Muscle layer of colon (tissue), 2 donors: Measurements from ENCODE around the gene CIB4.
A peak's percentile ranks its signal among the peaks of the same experiment; 100 is the strongest.

Experiments used
- H3K27ac ChIP-seq: one replicate; pipeline ENCODE4 v1.7.0; 2013; ENCODE audit warnings: low read depth, mild to moderate bottlenecking, low read length, moderate library complexity
- H3K27me3 ChIP-seq, 2 donors: one replicate each; pipeline ENCODE4 v1.7.0; 2013; ENCODE audit warnings: low read length in 2 of 2, mild to moderate bottlenecking in 2 of 2; ENCODE audit not compliant: insufficient read depth in 2 of 2, control insufficient read depth in 1 of 2
- H3K36me3 ChIP-seq: one replicate; pipeline ENCODE4 v1.7.0; 2013; ENCODE audit warnings: mild to moderate bottlenecking, low read length; ENCODE audit not compliant: insufficient read depth
- H3K4me1 ChIP-seq: one replicate; pipeline ENCODE4 v1.7.0; 2013; ENCODE audit warnings: mild to moderate bottlenecking, low read length; ENCODE audit not compliant: insufficient read depth
- H3K4me3 ChIP-seq, 2 donors: one replicate each; pipeline ENCODE4 v1.7.0; 2013; ENCODE audit warnings: low read length in 2 of 2, low read depth in 1 of 2, mild to moderate bottlenecking in 1 of 2, moderate library complexity in 1 of 2
- H3K9ac ChIP-seq: one replicate; pipeline ENCODE4 v1.7.0; 2013; ENCODE audit warnings: low read length
- H3K9me3 ChIP-seq: one replicate; pipeline ENCODE4 v1.7.0; 2013; ENCODE audit warnings: mild to moderate bottlenecking, low read length
- donor health status: abdominal sarcoma.
- donor health status: Adenocarcinoma of cecum.

CIB4 gene

GRCh38 chr2:26616706-26617587 is 24.2 kb downstream of the CIB4 start:
- Histone ChIP-seq H3K9ac (no peak overlapping the region), H3K27ac (no peak overlapping the region), H3K4me1 (peaks cover 30% of the 10 kb centered on the region), H3K36me3 (no peaks in the 10 kb centered on the region), H3K9me3 (no peaks in the 10 kb centered on the region), H3K27me3 (no peaks in the 10 kb centered on the region), H3K4me3 (no peak overlapping the region)

- H3K4me3 ChIP-seq, result no peak overlapping the region
- H3K36me3 ChIP-seq, result no peaks in the 10 kb centered on the region
- peaks cover 30% of the 10 kb centered on the region for H3K4me1 ChIP-seq
- no peak overlapping the region for H3K27ac ChIP-seq
- H3K9me3 ChIP-seq, result no peaks in the 10 kb centered on the region
- no peaks in the 10 kb centered on the region for H3K27me3 ChIP-seq
- no peak overlapping the region for H3K9ac ChIP-seq
These were observed 25.1 kb downstream of the CIB4 start for GRCh38 chr2:26615860-26616705.

- Histone ChIP-seq H3K9ac (no peak overlapping the region), H3K27ac (no peak overlapping the region), H3K4me1 (peaks cover 30% of the 10 kb centered on the region)
These were observed 25.8 kb downstream of the CIB4 start for GRCh38 chr2:26615336-26615859.

GRCh38 chr2:26614216-26615138 is 26.7 kb downstream of the CIB4 start:
- no peak overlapping the region for H3K9ac ChIP-seq
- no peak overlapping the region for H3K4me3 ChIP-seq
- no peaks in the 10 kb centered on the region for H3K27me3 ChIP-seq
- no peak overlapping the region for H3K27ac ChIP-seq
- H3K9me3 ChIP-seq, result no peaks in the 10 kb centered on the region
- no peaks in the 10 kb centered on the region for H3K36me3 ChIP-seq
- H3K4me1 ChIP-seq, result peaks cover 30% of the 10 kb centered on the region

More at GRCh38 chr2:26615336-26615859, 25.8 kb downstream of the CIB4 start:
- no peaks in the 10 kb centered on the region for H3K36me3 ChIP-seq
- no peak overlapping the region for H3K4me3 ChIP-seq
- H3K9me3 ChIP-seq, result no peaks in the 10 kb centered on the region
- H3K27me3 ChIP-seq, result no peaks in the 10 kb centered on the region

GRCh38 chr2:26613241-26614215 is 27.6 kb downstream of the CIB4 start:
- no peak overlapping the region for H3K4me3 ChIP-seq
- H3K27ac ChIP-seq, result peak overlapping the region; percentile 17

GRCh38 chr2:26612522-26613240 is 28.5 kb downstream of the CIB4 start:
- H3K27ac ChIP-seq, result peak overlapping the region; percentile 17
- no peak overlapping the region for H3K9ac ChIP-seq
- no peaks in the 10 kb centered on the region for H3K36me3 ChIP-seq
- peaks cover 30% of the 10 kb centered on the region for H3K4me1 ChIP-seq
- H3K4me3 ChIP-seq, result no peak overlapping the region
- H3K27me3 ChIP-seq, result no peaks in the 10 kb centered on the region
- no peaks in the 10 kb centered on the region for H3K9me3 ChIP-seq

More at GRCh38 chr2:26613241-26614215, 27.6 kb downstream of the CIB4 start:
- no peaks in the 10 kb centered on the region for H3K9me3 ChIP-seq
- no peaks in the 10 kb centered on the region for H3K27me3 ChIP-seq
- no peak overlapping the region for H3K9ac ChIP-seq
- peaks cover 30% of the 10 kb centered on the region for H3K4me1 ChIP-seq
- H3K36me3 ChIP-seq, result no peaks in the 10 kb centered on the region

GRCh38 chr2:26612034-26612433 is 29.1 kb downstream of the CIB4 start:
- Histone ChIP-seq H3K9ac (no peak overlapping the region), H3K27me3 (no peaks in the 10 kb centered on the region), H3K27ac (no peak overlapping the region), H3K4me1 (peaks cover 30% of the 10 kb centered on the region), H3K4me3 (no peak overlapping the region), H3K36me3 (no peaks in the 10 kb centered on the region), H3K9me3 (no peaks in the 10 kb centered on the region)

GRCh38 chr2:26610504-26611335 is 30.4 kb downstream of the CIB4 start:
- no peaks in the 10 kb centered on the region for H3K27me3 ChIP-seq
- H3K9ac ChIP-seq, result no peak overlapping the region
- H3K4me3 ChIP-seq, result no peak overlapping the region
- H3K27ac ChIP-seq, result no peak overlapping the region
- no peaks in the 10 kb centered on the region for H3K36me3 ChIP-seq
- H3K9me3 ChIP-seq, result no peaks in the 10 kb centered on the region
- H3K4me1 ChIP-seq, result peaks cover 28% of the 10 kb centered on the region

GRCh38 chr2:26609839-26610277 is 31.3 kb downstream of the CIB4 start:
- H3K9ac ChIP-seq, result no peak overlapping the region
- H3K36me3 ChIP-seq, result no peaks in the 10 kb centered on the region
- H3K27me3 ChIP-seq, result no peaks in the 10 kb centered on the region
- no peaks in the 10 kb centered on the region for H3K9me3 ChIP-seq
- no peak overlapping the region for H3K27ac ChIP-seq
- H3K4me3 ChIP-seq, result no peak overlapping the region
- H3K4me1 ChIP-seq, result peaks cover 21% of the 10 kb centered on the region
